Natural killer cell (primary cell): ENCODE data around the gene TRAM2. TPM values are rescaled to one million over a fixed set of nuclear protein-coding genes. Genes with fewer than 3 reads are reported as not detected.

ENCODE experiments used
- ATAC-seq, 3 donors: fragments of 150-1000 bp in 2 of 3; fragments of 200-7000 bp in 1 of 3; cut with Tn5 transposase; 1 replicate in 1 of 3; 2 replicates in 2 of 3; pipeline ENCODE4 v1.10.0; 2021; ENCODE audit warnings: mild to moderate bottlenecking in 2 of 3, moderate library complexity in 2 of 3
- DNase-seq, 2 donors: peaks; one replicate each; pipeline versions ENCODE4 v3.0.0 to v3.0.0-alpha.2; 2013 to 2021; ENCODE audit warnings: mixed read lengths in 1 of 2
- H3K27ac ChIP-seq: one replicate; pipeline ENCODE4 v1.5.1; 2013; ENCODE audit warnings: mild to moderate bottlenecking, low read length
- H3K27me3 ChIP-seq: one replicate; pipeline ENCODE4 v1.6.1; 2013; ENCODE audit warnings: low read length; ENCODE audit not compliant: control insufficient read depth, insufficient read depth
- H3K36me3 ChIP-seq: one replicate; pipeline ENCODE4 v1.6.1; 2013; ENCODE audit warnings: low read length; ENCODE audit not compliant: control insufficient read depth, insufficient read depth
- H3K4me1 ChIP-seq: one replicate; pipeline ENCODE4 v1.6.1; 2013; ENCODE audit warnings: low read length; ENCODE audit not compliant: control insufficient read depth, insufficient read depth
- H3K4me3 ChIP-seq: one replicate; pipeline ENCODE4 v1.5.1; 2013; ENCODE audit warnings: low read length
- H3K9me3 ChIP-seq: one replicate; pipeline ENCODE4 v1.6.1; 2013; ENCODE audit warnings: low read length; ENCODE audit not compliant: control insufficient read depth, insufficient read depth
- H3K27ac Mint-ChIP-seq, 2 donors: one replicate each; pipeline ENCODE4 v1.8.0; 2022; ENCODE audit warnings: mild to moderate bottlenecking in 2 of 2, mixed read lengths in 2 of 2, moderate library complexity in 1 of 2
- H3K27me3 Mint-ChIP-seq, 2 donors: one replicate each; pipeline ENCODE4 v1.8.0; 2022; ENCODE audit warnings: low read depth in 2 of 2, mixed read lengths in 2 of 2
- H3K36me3 Mint-ChIP-seq: one replicate; pipeline ENCODE4 v1.8.0; 2022; ENCODE audit warnings: mixed read lengths
- H3K4me1 Mint-ChIP-seq, 2 donors: one replicate each; pipeline ENCODE4 v1.8.0; 2022; ENCODE audit warnings: mixed read lengths in 2 of 2
- H3K4me3 Mint-ChIP-seq: one replicate; pipeline ENCODE4 v1.8.0; 2022; ENCODE audit warnings: mild to moderate bottlenecking, moderate library complexity, mixed read lengths
- H3K9me3 Mint-ChIP-seq, 2 donors: one replicate each; pipeline ENCODE4 v1.8.0; 2022; ENCODE audit warnings: mixed read lengths in 2 of 2
- CTCF ChIP-seq: fragments of 200-600 bp; IDR thresholded peaks from one replicate; pipeline ENCODE4 v1.8.0; 2022; ENCODE audit warnings: antibody characterized with exemption
- WGBS: methylation state at CpG from one replicate; pipeline ENCODE4 v1.1.7; 2013; ENCODE audit warnings: missing lambda C conversion rate; ENCODE audit not compliant: insufficient coverage; 5-methylcytosine and 5-hydroxymethylcytosine counted together
- intact Hi-C: fragments of 100-400 bp; cut with micrococcal nuclease; formaldehyde crosslinking; loops from one replicate; pipeline ENCODE4 v1.14.2; 2022
- total RNA-seq, 4 donors: library from RNA; stranded (reverse); fragments of 120-200 nt in 1 of 4; gene quantifications; one replicate each; pipeline versions ENCODE4 v1.2.3 to v1.2.4, GENCODE V29; 2013 to 2022

Gene TRAM2
- total RNA-seq, 3 donors from 2014 or later (not counting 1 experiment from before 2014, with no cell fraction given), result 16.2 to 20.0 (median 19.2) TPM

GRCh38 chr6:52543262-52543661 is 33.6 kb downstream of the TRAM2 start:
- TF ChIP-seq CTCF, result no peak
- Mint-ChIP-seq H3K36me3 (no peaks in the 10 kb centered on the region), H3K4me1 (peaks cover 54 to 64% of the 10 kb centered on the region in 2 donors)

GRCh38 chr6:52541135-52541534 is 35.7 kb downstream of the TRAM2 start:
- Histone ChIP-seq H3K36me3 (no peaks in the 10 kb centered on the region), H3K27ac (no peak overlapping the region), H3K9me3 (no peaks in the 10 kb centered on the region), H3K4me1 (peaks cover 25% of the 10 kb centered on the region), H3K4me3 (no peak overlapping the region), H3K27me3 (no peaks in the 10 kb centered on the region)
- H3K27me3 Mint-ChIP-seq, result no peaks in the 10 kb centered on the region
- intact Hi-C loops, result no loop called here
- H3K27ac Mint-ChIP-seq, result no peak overlapping the region
- peaks cover 56 to 66% of the 10 kb centered on the region in 2 donors for H3K4me1 Mint-ChIP-seq
- H3K9me3 Mint-ChIP-seq, result no peaks in the 10 kb centered on the region
- no peak for DNase-seq
- no peaks in the 10 kb centered on the region for H3K36me3 Mint-ChIP-seq
- TF ChIP-seq CTCF, result no peak
- no peak overlapping the region for H3K4me3 Mint-ChIP-seq
- no peak for ATAC-seq
- 100% methylated on average over 5 of the region's 6 CpGs for WGBS

More at GRCh38 chr6:52543262-52543661, 33.6 kb downstream of the TRAM2 start:
- ATAC-seq, result no peak
- Mint-ChIP-seq H3K27me3 (no peaks in the 10 kb centered on the region), H3K27ac (no peak overlapping the region), H3K4me3 (no peak overlapping the region), H3K9me3 (no peaks in the 10 kb centered on the region)
- Histone ChIP-seq H3K27me3 (no peaks in the 10 kb centered on the region), H3K4me3 (no peak overlapping the region), H3K36me3 (no peaks in the 10 kb centered on the region), H3K27ac (no peak overlapping the region), H3K9me3 (no peaks in the 10 kb centered on the region), H3K4me1 (peaks cover 3% of the 10 kb centered on the region)
- no peak for DNase-seq
- 100% methylated on average over 1 of the region's 1 CpG for WGBS
- intact Hi-C loops, result no loop called here

- Mint-ChIP-seq H3K36me3 (no peaks in the 10 kb centered on the region), H3K4me3 (no peak overlapping the region), H3K27me3 (no peaks in the 10 kb centered on the region), H3K4me1 (peaks cover 55 to 66% of the 10 kb centered on the region in 2 donors), H3K27ac (no peak overlapping the region), H3K9me3 (no peaks in the 10 kb centered on the region)
- Histone ChIP-seq H3K36me3 (no peaks in the 10 kb centered on the region), H3K27me3 (no peaks in the 10 kb centered on the region), H3K4me1 (peaks cover 32% of the 10 kb centered on the region), H3K27ac (no peak overlapping the region), H3K4me3 (no peak overlapping the region), H3K9me3 (no peaks in the 10 kb centered on the region)
- 100% methylated on average over 2 of the region's 3 CpGs for WGBS
- ATAC-seq, result no peak
- intact Hi-C loops, result no loop called here
- no peak for DNase-seq
- TF ChIP-seq CTCF, result no peak
Measured at GRCh38 chr6:52540286-52540902, 36.5 kb downstream of the TRAM2 start.

- no peak for TF ChIP-seq CTCF
- no peaks in the 10 kb centered on the region for H3K36me3 ChIP-seq
- Mint-ChIP-seq H3K27me3 (no peaks in the 10 kb centered on the region), H3K27ac (no peak overlapping the region), H3K4me1 (peaks cover 57 to 66% of the 10 kb centered on the region in 2 donors), H3K9me3 (no peaks in the 10 kb centered on the region), H3K4me3 (no peak overlapping the region), H3K36me3 (no peaks in the 10 kb centered on the region)
- H3K27ac ChIP-seq, result no peak overlapping the region
- H3K27me3 ChIP-seq, result no peaks in the 10 kb centered on the region
- WGBS, result 92% methylated on average over 5 of the region's 6 CpGs
- peaks cover 40% of the 10 kb centered on the region for H3K4me1 ChIP-seq
- H3K4me3 ChIP-seq, result no peak overlapping the region
- no peaks in the 10 kb centered on the region for H3K9me3 ChIP-seq
- DNase-seq (no peak), ATAC-seq (no peak)
- intact Hi-C loops, result no loop called here
Measured at GRCh38 chr6:52539607-52540006, 37.3 kb downstream of the TRAM2 start.
